Mesenchymal stem cell (in vitro differentiated cells and primary cell): ENCODE results near the gene TNRC6C.

Experiments
- DNase-seq: peaks from one replicate; pipeline ENCODE4 v3.0.0-alpha.2; 2013
- H2AFZ ChIP-seq: one replicate; pipeline ENCODE4 v1.6.1; 2013; ENCODE audit warnings: low read depth, mild to moderate bottlenecking, control low read depth, inconsistent platforms, low read length, moderate library complexity
- H2AK5ac ChIP-seq: 2 replicates; pipeline ENCODE4 v1.6.1; 2013; ENCODE audit warnings: low read length, moderate library complexity, mild to moderate bottlenecking, inconsistent platforms; ENCODE audit not compliant: severe bottlenecking
- H2BK120ac ChIP-seq: one replicate; pipeline ENCODE4 v1.6.1; 2013; ENCODE audit warnings: low read depth, mild to moderate bottlenecking, inconsistent platforms, low read length, moderate library complexity
- H2BK12ac ChIP-seq, 2 experiments: one replicate each; pipeline ENCODE4 v1.6.1; 2013; ENCODE audit warnings: inconsistent platforms in 2 of 2, low read length in 2 of 2, mild to moderate bottlenecking in 2 of 2, moderate library complexity in 2 of 2, control low read depth in 1 of 2
- H2BK15ac ChIP-seq: one replicate; pipeline ENCODE4 v1.6.1; 2013; ENCODE audit warnings: mild to moderate bottlenecking, low read depth, inconsistent platforms; ENCODE audit not compliant: poor library complexity, severe bottlenecking
- H2BK5ac ChIP-seq: 2 replicates; pipeline ENCODE4 v1.6.1; 2013; ENCODE audit warnings: low read depth, mild to moderate bottlenecking, low read length, control low read depth, inconsistent platforms; ENCODE audit not compliant: poor library complexity, severe bottlenecking
- H3K14ac ChIP-seq, 2 experiments: one replicate each; pipeline ENCODE4 v1.6.1; 2013; ENCODE audit warnings: inconsistent platforms in 2 of 2, low read length in 2 of 2, control low read depth in 1 of 2, mild to moderate bottlenecking in 1 of 2, moderate library complexity in 1 of 2
- H3K18ac ChIP-seq, 2 experiments: one replicate each; pipeline ENCODE4 v1.6.1; 2013; ENCODE audit warnings: inconsistent platforms in 2 of 2, low read length in 2 of 2, control low read depth in 1 of 2, low read depth in 1 of 2, mild to moderate bottlenecking in 1 of 2
- H3K23ac ChIP-seq, 2 experiments: one replicate each; pipeline ENCODE4 v1.6.1; 2013; ENCODE audit warnings: inconsistent platforms in 2 of 2, low read length in 2 of 2, mild to moderate bottlenecking in 2 of 2, moderate library complexity in 2 of 2, control low read depth in 1 of 2
- H3K27ac ChIP-seq: 2 replicates; pipeline ENCODE4 v1.5.1; 2013; ENCODE audit warnings: mild to moderate bottlenecking, moderate library complexity, low read length, control low read depth, inconsistent platforms; ENCODE audit not compliant: poor library complexity, severe bottlenecking
- H3K27me3 ChIP-seq, 2 experiments: 2 replicates each; pipeline versions ENCODE4 v1.6.1 to v1.7.0; 2013; ENCODE audit warnings: low read length in 2 of 2, mild to moderate bottlenecking in 2 of 2, moderate library complexity in 2 of 2, control low read depth in 1 of 2, inconsistent platforms in 1 of 2; ENCODE audit not compliant: control insufficient read depth in 1 of 2, insufficient read depth in 1 of 2
- H3K36me3 ChIP-seq, 2 experiments: 2 replicates each; pipeline versions ENCODE4 v1.6.1 to v1.7.0; 2013; ENCODE audit warnings: low read length in 2 of 2, control low read depth in 1 of 2, inconsistent platforms in 1 of 2, low read depth in 1 of 2, mild to moderate bottlenecking in 1 of 2; ENCODE audit not compliant: insufficient read depth in 2 of 2, control insufficient read depth in 1 of 2
- H3K4ac ChIP-seq, 2 experiments: one replicate each; pipeline ENCODE4 v1.6.1; 2013; ENCODE audit warnings: inconsistent platforms in 2 of 2, low read length in 2 of 2, mild to moderate bottlenecking in 2 of 2, moderate library complexity in 2 of 2, control low read depth in 1 of 2, low read depth in 1 of 2
- H3K4me1 ChIP-seq: 2 replicates; pipeline ENCODE4 v1.6.1; 2013; ENCODE audit warnings: low read depth, low read length, control low read depth; ENCODE audit not compliant: control insufficient read depth, insufficient read depth
- H3K4me2 ChIP-seq: 2 replicates; pipeline ENCODE4 v1.6.1; 2013; ENCODE audit warnings: low read length, mild to moderate bottlenecking, inconsistent platforms; ENCODE audit not compliant: poor library complexity, severe bottlenecking
- H3K4me3 ChIP-seq, 2 experiments: 2 replicates each; pipeline versions ENCODE4 v1.5.1 to v1.7.0; 2013; ENCODE audit warnings: low read length in 2 of 2, mild to moderate bottlenecking in 2 of 2, control low read depth in 1 of 2, low read depth in 1 of 2; ENCODE audit not compliant: insufficient read depth in 1 of 2
- H3K79me1 ChIP-seq: replicated peaks from 2 replicates; pipeline ENCODE4 v1.6.1; 2013; ENCODE audit warnings: mild to moderate bottlenecking, control low read depth, low read length, inconsistent platforms; ENCODE audit not compliant: poor library complexity, severe bottlenecking
- H3K9ac ChIP-seq: 2 replicates; pipeline ENCODE4 v1.7.0; 2013; ENCODE audit warnings: mild to moderate bottlenecking, low read length, moderate library complexity
- H3K9me3 ChIP-seq: 2 replicates; pipeline ENCODE4 v1.7.0; 2013; ENCODE audit warnings: mild to moderate bottlenecking, low read length; ENCODE audit not compliant: control insufficient read depth
- H4K8ac ChIP-seq: one replicate; pipeline ENCODE4 v1.6.1; 2013; ENCODE audit warnings: inconsistent platforms, mild to moderate bottlenecking, low read length, moderate library complexity
- H4K91ac ChIP-seq: one replicate; pipeline ENCODE4 v1.6.1; 2013; ENCODE audit warnings: mild to moderate bottlenecking, low read length, inconsistent platforms
- WGBS: methylation state at CpG from one replicate; pipeline ENCODE4 v1.1.7; 2013; ENCODE audit warnings: mixed read lengths; 5-methylcytosine and 5-hydroxymethylcytosine counted together

The TNRC6C gene

GRCh38 chr17:78019367-78019975 is 61.0 kb downstream of the TNRC6C start:
- Histone ChIP-seq H3K36me3 (no peaks in the 10 kb centered on the region), H2AFZ (no peak overlapping the region), H2BK12ac (no peak overlapping the region), H3K4me1 (no peaks in the 10 kb centered on the region), H3K4ac (no peak overlapping the region), H2BK5ac (no peak overlapping the region), H2BK15ac (no peak overlapping the region), H3K4me3 (no peak overlapping the region), H4K91ac (no peak overlapping the region), H4K8ac (no peak overlapping the region), H2AK5ac (no peak overlapping the region), H3K79me1 (no peaks in the 10 kb centered on the region), H3K23ac (no peak overlapping the region), H3K27ac (no peak overlapping the region), H3K18ac (no peak overlapping the region), H3K27me3 (no peaks in the 10 kb centered on the region), H3K9me3 (no peaks in the 10 kb centered on the region), H2BK120ac (no peak overlapping the region), H3K14ac (no peak overlapping the region), H3K4me2 (no peak overlapping the region), H3K9ac (no peak overlapping the region)
- DNase-seq = peak; percentile 50

- no peak overlapping the region for H2BK12ac ChIP-seq
- no peak overlapping the region for H3K14ac ChIP-seq
- no peaks in the 10 kb centered on the region for H3K4me1 ChIP-seq
- H3K27ac ChIP-seq = no peak overlapping the region
- no peak overlapping the region for H3K4me2 ChIP-seq
- H3K9me3 ChIP-seq = no peaks in the 10 kb centered on the region
- no peaks in the 10 kb centered on the region for H3K79me1 ChIP-seq
- 94% methylated on average over 4 of the region's 6 CpGs for WGBS
- no peak overlapping the region for H2BK5ac ChIP-seq
- no peak overlapping the region for H2AFZ ChIP-seq
- no peak overlapping the region for H3K4me3 ChIP-seq
- H3K36me3 ChIP-seq = no peaks in the 10 kb centered on the region
- DNase-seq = no peak
- no peak overlapping the region for H4K91ac ChIP-seq
- no peak overlapping the region for H4K8ac ChIP-seq
- no peak overlapping the region for H2BK120ac ChIP-seq
- no peak overlapping the region for H3K23ac ChIP-seq
- H3K18ac ChIP-seq = no peak overlapping the region
- no peak overlapping the region for H2AK5ac ChIP-seq
- H3K9ac ChIP-seq = no peak overlapping the region
- no peak overlapping the region for H3K4ac ChIP-seq
- no peak overlapping the region for H2BK15ac ChIP-seq
- no peaks in the 10 kb centered on the region for H3K27me3 ChIP-seq
Measured at GRCh38 chr17:78019976-78020716, 61.6 kb downstream of the TNRC6C start.

GRCh38 chr17:78020717-78021108 is 62.2 kb downstream of the TNRC6C start:
- H2BK5ac ChIP-seq = no peak overlapping the region
- no peak overlapping the region for H4K8ac ChIP-seq
- 89% methylated on average over 1 of the region's 1 CpG for WGBS
- H2BK120ac ChIP-seq = no peak overlapping the region
- H3K14ac ChIP-seq = no peak overlapping the region
- no peak overlapping the region for H3K4me3 ChIP-seq
- H4K91ac ChIP-seq = no peak overlapping the region
- no peaks in the 10 kb centered on the region for H3K27me3 ChIP-seq
- no peak overlapping the region for H3K18ac ChIP-seq
- no peak overlapping the region for H3K27ac ChIP-seq
- no peak overlapping the region for H2AK5ac ChIP-seq
- no peak overlapping the region for H2BK12ac ChIP-seq
- no peak overlapping the region for H2BK15ac ChIP-seq
- no peaks in the 10 kb centered on the region for H3K9me3 ChIP-seq
- no peaks in the 10 kb centered on the region for H3K79me1 ChIP-seq
- no peaks in the 10 kb centered on the region for H3K4me1 ChIP-seq
- H3K9ac ChIP-seq = no peak overlapping the region
- H2AFZ ChIP-seq = no peak overlapping the region
- no peak overlapping the region for H3K23ac ChIP-seq
- DNase-seq = no peak
- no peaks in the 10 kb centered on the region for H3K36me3 ChIP-seq
- no peak overlapping the region for H3K4me2 ChIP-seq
- no peak overlapping the region for H3K4ac ChIP-seq

GRCh38 chr17:78022425-78022824 is 63.9 kb downstream of the TNRC6C start:
- Histone ChIP-seq H3K27me3 (no peaks in the 10 kb centered on the region), H3K9ac (no peak overlapping the region), H3K4me1 (no peaks in the 10 kb centered on the region), H2BK120ac (no peak overlapping the region), H2BK5ac (no peak overlapping the region), H3K14ac (no peak overlapping the region), H3K9me3 (no peaks in the 10 kb centered on the region), H2BK12ac (no peak overlapping the region), H3K27ac (no peak overlapping the region), H3K4ac (no peak overlapping the region), H2AK5ac (no peak overlapping the region), H3K79me1 (peaks cover 2% of the 10 kb centered on the region), H2AFZ (no peak overlapping the region), H3K36me3 (no peaks in the 10 kb centered on the region), H3K4me3 (no peak overlapping the region), H4K91ac (no peak overlapping the region), H3K4me2 (no peak overlapping the region), H2BK15ac (no peak overlapping the region), H4K8ac (no peak overlapping the region), H3K18ac (no peak overlapping the region), H3K23ac (no peak overlapping the region)
- no peak for DNase-seq
- WGBS = 82% methylated on average over 2 of the region's 2 CpGs
